K562 (cell line): ENCODE results near the gene DHODH. TPM values are rescaled to one million over a fixed set of nuclear protein-coding genes. Genes with fewer than 3 reads are reported as not detected.
"Not testable (repeated sequence)": the region's sequence is repeated elsewhere in the genome, so short reads cannot be mapped to it uniquely, and the experiment has no call there.

Source experiments
- ATAC-seq: fragments of 200-7000 bp; cut with Tn5 transposase; 3 replicates; pipeline ENCODE4 v1.9.1; 2020; ENCODE audit warnings: moderate library complexity
- BruUV-seq: library from RNA; stranded (reverse); fragments of 400-500 nt; replicated peaks from 2 replicates; lab custom pipeline; 2021; lab: Mats Ljungman, UMichigan
- CTCF ChIA-PET: fragments of 300-600 bp; formaldehyde crosslinking; extraction: SDS; loops from one replicate; lab custom pipeline; 2021; ENCODE audit warnings: low intra/inter-chr PET ratio; lab: Yijun Ruan, JAX
- POLR2A ChIA-PET: fragments of 300-600, 350-650 bp; sonication (Branson Sonifier 250); formaldehyde crosslinking; extraction: SDS; loops from one replicate; lab custom pipeline; 2021; ENCODE audit warnings: antibody characterized with exemption, inconsistent platforms; lab: Yijun Ruan, JAX
- DNase-seq, 4 experiments: peaks; one replicate each; pipeline versions ENCODE4 v3.0.0 to v3.0.0-alpha.2; 2011 to 2018; ENCODE audit warnings: low spot score in 3 of 4, mixed read lengths in 3 of 4; ENCODE audit errors: extremely low read depth in 1 of 4
- FAIRE-seq: peaks from 2 replicates; lab custom pipeline; 2011; peaks lifted over from hg19 to GRCh38; lab: Jason Lieb, UNC
- H2AFZ ChIP-seq: 2 replicates; pipeline ENCODE4 v1.6.0; 2011; ENCODE audit warnings: low read depth, low read length, control low read depth, inconsistent platforms
- H3K27ac ChIP-seq: fragments of 200-600 bp; 3 replicates; pipeline ENCODE4 v1.8.0; 2011; ENCODE audit warnings: low read depth, mild to moderate bottlenecking, control low read depth, inconsistent platforms, low read length, moderate library complexity, mixed read lengths; ENCODE audit errors: extremely low read depth
- H3K27me3 ChIP-seq, 2 experiments: fragments of 300-600 bp in 1 of 2; 2 replicates in 1 of 2; 3 replicates in 1 of 2; pipeline versions ENCODE4 v1.6.0 to v1.8.0; 2011; ENCODE audit warnings: inconsistent platforms in 2 of 2, low read length in 2 of 2, mild to moderate bottlenecking in 1 of 2, mixed read lengths in 1 of 2, moderate library complexity in 1 of 2; ENCODE audit not compliant: control insufficient read depth in 2 of 2, insufficient read depth in 2 of 2
- H3K36me3 ChIP-seq: fragments of 300-600 bp; 3 replicates; pipeline ENCODE4 v1.8.0; 2011; ENCODE audit warnings: mild to moderate bottlenecking, low read length, inconsistent platforms; ENCODE audit not compliant: control insufficient read depth, insufficient read depth
- H3K4me1 ChIP-seq, 2 experiments: fragments of 200-600 bp in 1 of 2; replicated peaks in 1 of 2; 2 replicates in 1 of 2; 3 replicates in 1 of 2; pipeline versions ENCODE4 v1.5.1 to v1.8.0; 2011; ENCODE audit warnings: inconsistent platforms in 2 of 2, low read length in 2 of 2, mild to moderate bottlenecking in 1 of 2, mixed read lengths in 1 of 2, moderate library complexity in 1 of 2; ENCODE audit not compliant: control insufficient read depth in 2 of 2, insufficient read depth in 2 of 2
- H3K4me2 ChIP-seq: 2 replicates; pipeline ENCODE4 v1.6.1; 2011; ENCODE audit warnings: low read length, control low read depth, inconsistent platforms, mixed read lengths; ENCODE audit not compliant: insufficient read depth
- H3K4me3 ChIP-seq: fragments of 200-600 bp; sonication (generic), shearing (Covaris generic); 2 replicates; pipeline ENCODE4 v1.5.1; 2016; ENCODE audit warnings: control low read depth, inconsistent platforms
- H3K79me2 ChIP-seq: fragments of 200-600 bp; 3 replicates; pipeline ENCODE4 v1.8.0; 2011; ENCODE audit warnings: low read length, inconsistent platforms; ENCODE audit not compliant: control insufficient read depth, insufficient read depth
- H3K9ac ChIP-seq, 2 experiments: 2 replicates each; pipeline versions ENCODE4 v1.6.0 to v1.6.1; 2011; ENCODE audit warnings: low read depth in 2 of 2, low read length in 2 of 2, control low read depth in 1 of 2, inconsistent platforms in 1 of 2, mild to moderate bottlenecking in 1 of 2, mixed read lengths in 1 of 2; ENCODE audit not compliant: insufficient read depth in 1 of 2
- H3K9me1 ChIP-seq: one replicate; pipeline ENCODE4 v1.6.0; 2011; ENCODE audit warnings: inconsistent platforms, mild to moderate bottlenecking, low read length, moderate library complexity; ENCODE audit not compliant: control insufficient read depth, insufficient read depth
- H3K9me3 ChIP-seq: replicated peaks from 2 replicates; pipeline ENCODE4 v1.5.1; 2011; ENCODE audit warnings: low read depth, low read length, inconsistent platforms; ENCODE audit not compliant: control insufficient read depth, insufficient read depth
- H4K20me1 ChIP-seq: replicated peaks from 2 replicates; pipeline ENCODE4 v1.6.1; 2011; ENCODE audit warnings: low read length, inconsistent platforms, mixed read lengths; ENCODE audit not compliant: control insufficient read depth, insufficient read depth
- ATF2 ChIP-seq: sonication (generic); formaldehyde crosslinking; IDR thresholded peaks from 2 replicates; pipeline ENCODE4 v1.8.1; 2022; ENCODE audit warnings: missing genetic modification reagents
- FOSL1 ChIP-seq: fragments of 200-800 bp; sonication (Bioruptor generic); conservative IDR thresholded peaks from 2 replicates; pipeline ENCODE4 v1.6.1; 2016; ENCODE audit warnings: missing genetic modification characterization, missing compliant biosample characterization
- GTF2A2 ChIP-seq: IDR thresholded peaks from 2 replicates; pipeline ENCODE4 v1.6.1; 2016; ENCODE audit warnings: mild to moderate bottlenecking, missing genetic modification characterization, missing compliant biosample characterization
- NFIC ChIP-seq: fragments of 450-650 bp; IDR thresholded peaks from 2 replicates; pipeline ENCODE4 v1.6.1; 2017; ENCODE audit warnings: mild to moderate bottlenecking, inconsistent platforms
- SREBF1 ChIP-seq: fragments of 150-350 bp; IDR thresholded peaks from 2 replicates; pipeline ENCODE4 v1.6.1; 2014; ENCODE audit warnings: antibody characterized with exemption, low read depth, low read length, borderline replicate concordance
- ZNF408 ChIP-seq: fragments of 250-450 bp; sonication (Bioruptor Pico); IDR thresholded peaks from 2 replicates; pipeline ENCODE4 v1.4.0; 2020; ENCODE audit warnings: low read depth, mild to moderate bottlenecking, moderate library complexity
- ZNF79 ChIP-seq: fragments of 250-450 bp; sonication (Bioruptor Pico); IDR thresholded peaks from 2 replicates; pipeline ENCODE4 v1.4.0; 2020; ENCODE audit warnings: low read depth, mild to moderate bottlenecking, moderate library complexity
- WGBS: fragments of 100-300 bp; shearing (Covaris generic); methylation state at CpG from one replicate; pipeline ENCODE4 v1.1.6; 2016; ENCODE audit warnings: low coverage, mixed read lengths; ENCODE audit not compliant: insufficient coverage; ENCODE audit errors: missing lambda C conversion rate; 5-methylcytosine and 5-hydroxymethylcytosine counted together
- in situ Hi-C: fragments of 300-500 bp; cut with MboI; formaldehyde crosslinking; loops from 4 replicates; pipeline ENCODE4 v1.15.0; 2018; ENCODE audit warnings: inconsistent platforms, mixed read lengths
- intact Hi-C: fragments of 100-400 bp; cut with micrococcal nuclease; formaldehyde crosslinking; loops from 2 replicates; pipeline ENCODE4 v1.14.2; 2022
- polyA plus RNA-seq, 8 experiments: library from polyadenylated mRNA; depleted of rRNA in 4 of 8; stranded (reverse) in 5 of 8; unstranded in 3 of 8; fragments of >200 nt; fragmentation: Nextera tagmentation in 2 of 8; fragmentation: Illumina TruSeq in 1 of 8; extraction: Ambion mirVana in 2 of 8; extraction: Trizol in 1 of 8; gene quantifications; 2 replicates each; pipeline versions ENCODE4 v1.2.1 to v1.2.3, GENCODE V29; 2011 to 2014; ENCODE audit warnings: inconsistent platforms in 1 of 8, missing spikeins in 1 of 8
- small RNA-seq: library from RNA; depleted of rRNA; stranded (forward); fragments of <200 nt; gene quantifications from one replicate; pipeline ENCODE3, GENCODE V24; 2014
- total RNA-seq, 7 experiments: library from RNA; depleted of rRNA in 6 of 7; stranded (reverse); fragments of >200 nt in 6 of 7; fragmentation: Illumina TruSeq in 2 of 7; extraction: Trizol in 2 of 7; gene quantifications; 2 replicates each; pipeline versions ENCODE4 v1.2.1 to v1.2.3, GENCODE V29; 2011 to 2021; ENCODE audit warnings: low replicate concordance in 1 of 7

The DHODH gene
- total and polyA plus RNA-seq, 9 of the 15 experiments (the other 6 are each of a cell fraction or from before 2014, with no cell fraction given), result 4.3 to 19.9 (median 12.7) TPM

GRCh38 chr16:72073560-72074230 lies 65.2 kb downstream of the DHODH start (continued):
- TF ChIP-seq SREBF1 (no peak), ZNF408 (no peak), FOSL1 (no peak), NFIC (no peak), GTF2A2 (tag) (no peak), ATF2 (CRISPR knock-in tag) (no peak), ZNF79 (CRISPR knock-in tag) (no peak)
- TF ChIP-seq, all 486 proteins: peak for 0

DNA sequence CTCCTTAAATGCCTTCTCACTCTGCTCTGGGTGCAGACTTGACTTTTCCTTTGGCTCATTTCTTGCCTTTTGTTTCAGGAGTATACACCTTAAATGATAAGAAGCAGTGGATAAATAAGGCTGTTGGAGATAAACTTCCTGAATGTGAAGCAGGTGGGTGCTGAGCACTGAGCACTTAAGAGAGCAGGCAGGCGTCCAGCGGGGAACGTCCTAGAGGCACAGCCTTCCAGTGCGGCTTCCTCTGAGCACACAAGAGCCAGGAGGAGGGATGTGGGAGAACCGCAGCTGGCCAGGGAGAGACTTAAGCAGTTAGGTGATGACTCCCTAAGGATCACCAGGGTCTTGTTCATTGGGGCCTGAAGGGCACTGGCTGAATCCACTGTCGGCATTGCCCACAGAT lies 66.5 kb downstream of the DHODH start:
- intact Hi-C loops, H3K36me3 ChIP-seq, POLR2A ChIA-PET, BruUV-seq, H3K4me3 ChIP-seq, in situ Hi-C loops, H3K4me2 ChIP-seq, H3K79me2 ChIP-seq, H3K27me3 ChIP-seq, ATAC-seq, H3K9me1 ChIP-seq, H3K27ac ChIP-seq, H2AFZ ChIP-seq, DNase-seq, H4K20me1 ChIP-seq, H3K9ac ChIP-seq, CTCF ChIA-PET, FAIRE-seq: not testable (repeated sequence)
- Histone ChIP-seq H3K4me1 (peaks cover 0 to 11% of the 10 kb centered on the region in 2 experiments; a peak in 2 of 5 replicates), H3K9me3 (peaks cover 12% of the 10 kb centered on the region)
- 29% methylated on average over 1 of the region's 6 CpGs for WGBS

Small RNA genes lying within 50 kb of the gene (small RNA-seq; reads per million reads assigned to genes)
- not detected for gene RPL39P31

Other genes starting within 250 kb of the DHODH start
Only the 7 nearest of the 10 such genes appear.
- gene ZNF821, start 124.6 kb upstream of the DHODH start, total RNA-seq (2014; rRNA removed), result 4.7 and 5.3 TPM in 2 replicates
- gene ZNF821, start 124.6 kb upstream of the DHODH start, total RNA-seq (2014; rRNA removed; fragmentation: Illumina TruSeq; extraction: Trizol), result 2.8 and 3.7 TPM in 2 replicates
- 3.7 and 3.9 TPM in 2 replicates for gene ZNF821, start 124.6 kb upstream of the DHODH start, total RNA-seq (2015; rRNA removed; fragmentation: Illumina TruSeq; extraction: Trizol)
- gene ZNF821, start 124.6 kb upstream of the DHODH start, total RNA-seq (2021), result 4.4 and 5.6 TPM in 2 replicates
- gene ZNF821, start 124.6 kb upstream of the DHODH start, polyA plus RNA-seq (2011; rRNA removed), result 3.0 and 4.2 TPM in 2 replicates
- 3.6 and 4.2 TPM in 2 replicates for gene ZNF821, start 124.6 kb upstream of the DHODH start, polyA plus RNA-seq (2014; fragmentation: Illumina TruSeq; extraction: Trizol)
- gene ZNF821, start 124.6 kb upstream of the DHODH start, polyA plus RNA-seq (2014; fragmentation: Nextera tagmentation; extraction: Ambion mirVana), result under 1 TPM; 0.38 to 0.51 TPM
- 3.1 and 7.7 TPM in 2 replicates for gene ZNF821, start 124.6 kb upstream of the DHODH start, polyA plus RNA-seq (2014; rRNA removed)
- 135 and 153 TPM in 2 replicates for gene IST1, start 113.2 kb upstream of the DHODH start, total RNA-seq (2014; rRNA removed)
- gene IST1, start 113.2 kb upstream of the DHODH start, total RNA-seq (2014; rRNA removed; fragmentation: Illumina TruSeq; extraction: Trizol), result 188 and 204 TPM in 2 replicates
- gene IST1, start 113.2 kb upstream of the DHODH start, total RNA-seq (2015; rRNA removed; fragmentation: Illumina TruSeq; extraction: Trizol), result 153 and 168 TPM in 2 replicates
- 149 and 170 TPM in 2 replicates for gene IST1, start 113.2 kb upstream of the DHODH start, total RNA-seq (2021)
- gene IST1, start 113.2 kb upstream of the DHODH start, polyA plus RNA-seq (2011; rRNA removed), result 324 and 334 TPM in 2 replicates
- 188 and 218 TPM in 2 replicates for gene IST1, start 113.2 kb upstream of the DHODH start, polyA plus RNA-seq (2014; fragmentation: Illumina TruSeq; extraction: Trizol)
- 100 to 1,000 TPM; 139 to 257 TPM for gene IST1, start 113.2 kb upstream of the DHODH start, polyA plus RNA-seq (2014; fragmentation: Nextera tagmentation; extraction: Ambion mirVana)
- gene IST1, start 113.2 kb upstream of the DHODH start, polyA plus RNA-seq (2014; rRNA removed), result 161 and 200 TPM in 2 replicates
- not detected in 2 replicates for gene PKD1L3, start 8.3 kb upstream of the DHODH start, total RNA-seq (2014; rRNA removed)
- not detected in 2 replicates for gene PKD1L3, start 8.3 kb upstream of the DHODH start, total RNA-seq (2014; rRNA removed; fragmentation: Illumina TruSeq; extraction: Trizol)
- gene PKD1L3, start 8.3 kb upstream of the DHODH start, total RNA-seq (2015; rRNA removed; fragmentation: Illumina TruSeq; extraction: Trizol), result not detected in 2 replicates
- not detected in 2 replicates for gene PKD1L3, start 8.3 kb upstream of the DHODH start, total RNA-seq (2021)
- 0.01 TPM in 2 replicates for gene PKD1L3, start 8.3 kb upstream of the DHODH start, polyA plus RNA-seq (2011; rRNA removed)
- gene PKD1L3, start 8.3 kb upstream of the DHODH start, polyA plus RNA-seq (2014; fragmentation: Illumina TruSeq; extraction: Trizol), result 0.03 TPM in 1 of 2 replicates, not detected in the other
- gene PKD1L3, start 8.3 kb upstream of the DHODH start, polyA plus RNA-seq (2014; fragmentation: Nextera tagmentation; extraction: Ambion mirVana), result not detected
- gene PKD1L3, start 8.3 kb upstream of the DHODH start, polyA plus RNA-seq (2014; rRNA removed), result not detected in 2 replicates
- gene HP, start 45.8 kb downstream of the DHODH start, total RNA-seq (2014; rRNA removed), result not detected in 2 replicates
- gene HP, start 45.8 kb downstream of the DHODH start, total RNA-seq (2014; rRNA removed; fragmentation: Illumina TruSeq; extraction: Trizol), result not detected in 2 replicates
- gene HP, start 45.8 kb downstream of the DHODH start, total RNA-seq (2015; rRNA removed; fragmentation: Illumina TruSeq; extraction: Trizol), result not detected in 2 replicates
- 8.0 and 8.7 TPM in 2 replicates for gene HP, start 45.8 kb downstream of the DHODH start, total RNA-seq (2021)
- gene HP, start 45.8 kb downstream of the DHODH start, polyA plus RNA-seq (2011; rRNA removed), result not detected in 2 replicates
- gene HP, start 45.8 kb downstream of the DHODH start, polyA plus RNA-seq (2014; fragmentation: Illumina TruSeq; extraction: Trizol), result not detected in 2 replicates
- under 1 TPM in 1 of 2 experiments, not detected in 1; 0.04 TPM for gene HP, start 45.8 kb downstream of the DHODH start, polyA plus RNA-seq (2014; fragmentation: Nextera tagmentation; extraction: Ambion mirVana)
- not detected in 2 replicates for gene HP, start 45.8 kb downstream of the DHODH start, polyA plus RNA-seq (2014; rRNA removed)
- not detected in 2 replicates for gene HPR, start 54.5 kb downstream of the DHODH start, total RNA-seq (2014; rRNA removed)
- gene HPR, start 54.5 kb downstream of the DHODH start, total RNA-seq (2014; rRNA removed; fragmentation: Illumina TruSeq; extraction: Trizol), result not detected in 2 replicates
- not detected in 2 replicates for gene HPR, start 54.5 kb downstream of the DHODH start, total RNA-seq (2015; rRNA removed; fragmentation: Illumina TruSeq; extraction: Trizol)
- not detected in 2 replicates for gene HPR, start 54.5 kb downstream of the DHODH start, total RNA-seq (2021)
- not detected in 2 replicates for gene HPR, start 54.5 kb downstream of the DHODH start, polyA plus RNA-seq (2011; rRNA removed)
- not detected in 2 replicates for gene HPR, start 54.5 kb downstream of the DHODH start, polyA plus RNA-seq (2014; fragmentation: Illumina TruSeq; extraction: Trizol)
- under 1 TPM in 1 of 2 experiments, not detected in 1; 0.07 TPM for gene HPR, start 54.5 kb downstream of the DHODH start, polyA plus RNA-seq (2014; fragmentation: Nextera tagmentation; extraction: Ambion mirVana)
- not detected in 2 replicates for gene HPR, start 54.5 kb downstream of the DHODH start, polyA plus RNA-seq (2014; rRNA removed)
- 11.9 and 14.6 TPM in 2 replicates for gene TXNL4B, start 84.9 kb downstream of the DHODH start, total RNA-seq (2014; rRNA removed)
- 22.9 and 24.0 TPM in 2 replicates for gene TXNL4B, start 84.9 kb downstream of the DHODH start, total RNA-seq (2014; rRNA removed; fragmentation: Illumina TruSeq; extraction: Trizol)
- 14.4 and 15.9 TPM in 2 replicates for gene TXNL4B, start 84.9 kb downstream of the DHODH start, total RNA-seq (2015; rRNA removed; fragmentation: Illumina TruSeq; extraction: Trizol)
- gene TXNL4B, start 84.9 kb downstream of the DHODH start, total RNA-seq (2021), result 19.9 and 21.5 TPM in 2 replicates
- 25.7 and 38.0 TPM in 2 replicates for gene TXNL4B, start 84.9 kb downstream of the DHODH start, polyA plus RNA-seq (2011; rRNA removed)
- 20.0 and 23.3 TPM in 2 replicates for gene TXNL4B, start 84.9 kb downstream of the DHODH start, polyA plus RNA-seq (2014; fragmentation: Illumina TruSeq; extraction: Trizol)
- gene TXNL4B, start 84.9 kb downstream of the DHODH start, polyA plus RNA-seq (2014; fragmentation: Nextera tagmentation; extraction: Ambion mirVana), result 10 to 100 TPM; 22.3 to 26.9 TPM
- 19.9 and 21.9 TPM in 2 replicates for gene TXNL4B, start 84.9 kb downstream of the DHODH start, polyA plus RNA-seq (2014; rRNA removed)
- 60.2 and 63.7 TPM in 2 replicates for gene DHX38, start 85.1 kb downstream of the DHODH start, total RNA-seq (2014; rRNA removed)
- 30.1 and 32.8 TPM in 2 replicates for gene DHX38, start 85.1 kb downstream of the DHODH start, total RNA-seq (2014; rRNA removed; fragmentation: Illumina TruSeq; extraction: Trizol)
- gene DHX38, start 85.1 kb downstream of the DHODH start, total RNA-seq (2015; rRNA removed; fragmentation: Illumina TruSeq; extraction: Trizol), result 39.6 and 43.5 TPM in 2 replicates
- gene DHX38, start 85.1 kb downstream of the DHODH start, total RNA-seq (2021), result 54.8 and 76.8 TPM in 2 replicates
- 31.2 and 45.2 TPM in 2 replicates for gene DHX38, start 85.1 kb downstream of the DHODH start, polyA plus RNA-seq (2011; rRNA removed)
- gene DHX38, start 85.1 kb downstream of the DHODH start, polyA plus RNA-seq (2014; fragmentation: Illumina TruSeq; extraction: Trizol), result 40.8 and 45.3 TPM in 2 replicates
- gene DHX38, start 85.1 kb downstream of the DHODH start, polyA plus RNA-seq (2014; fragmentation: Nextera tagmentation; extraction: Ambion mirVana), result 1 to 10 TPM; 2.8 to 4.6 TPM
- 43.3 and 60.5 TPM in 2 replicates for gene DHX38, start 85.1 kb downstream of the DHODH start, polyA plus RNA-seq (2014; rRNA removed)